HG02938 (cell line): ENCODE results near the gene SCGB1D1.

Experiments used
- ATAC-seq: cut with Tn5 transposase; IDR thresholded peaks from one replicate; pipeline ENCODE4 v1.9.1; 2021; ENCODE audit warnings: mild to moderate bottlenecking, moderate library complexity; ENCODE audit not compliant: unreplicated experiment

Gene SCGB1D1

DNA sequence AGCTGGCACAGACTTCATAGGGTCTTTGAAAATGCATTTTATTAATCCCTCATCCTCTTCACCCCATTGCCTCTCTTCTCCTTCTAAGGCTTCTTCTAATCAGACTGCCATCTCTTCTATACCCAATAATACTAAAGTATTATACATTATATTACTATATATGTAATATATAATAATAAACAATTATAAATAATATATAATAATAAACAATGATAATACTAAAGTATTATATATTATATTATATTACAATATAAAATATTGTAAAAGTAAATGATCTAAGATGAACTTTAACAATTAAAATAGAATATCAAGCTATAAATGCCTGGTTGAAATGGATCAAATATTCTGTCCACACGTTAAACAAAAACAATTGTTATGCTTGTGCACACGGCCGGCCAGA lies 31.5 kb downstream of the SCGB1D1 start:
- no peak for ATAC-seq

DNA sequence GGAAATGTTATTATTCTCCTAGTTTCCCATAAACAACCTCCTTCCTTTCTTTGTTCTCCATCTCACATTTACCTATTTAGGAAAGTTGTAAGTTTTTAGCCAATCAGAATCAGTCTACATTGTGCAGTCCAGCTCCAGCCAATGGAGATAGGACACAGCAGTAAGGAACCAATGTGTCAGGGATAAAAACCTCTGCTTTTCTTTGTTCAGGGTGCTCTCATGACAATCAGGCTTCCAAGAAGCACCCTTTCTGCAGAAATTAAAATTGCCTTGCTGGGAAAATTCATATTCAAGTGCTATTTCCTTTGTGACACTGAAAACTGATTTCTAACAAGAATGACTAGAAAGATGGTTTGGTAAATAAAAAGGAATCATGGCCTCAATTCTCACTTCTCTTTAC lies 33.1 kb downstream of the SCGB1D1 start:
- no peak for ATAC-seq

DNA sequence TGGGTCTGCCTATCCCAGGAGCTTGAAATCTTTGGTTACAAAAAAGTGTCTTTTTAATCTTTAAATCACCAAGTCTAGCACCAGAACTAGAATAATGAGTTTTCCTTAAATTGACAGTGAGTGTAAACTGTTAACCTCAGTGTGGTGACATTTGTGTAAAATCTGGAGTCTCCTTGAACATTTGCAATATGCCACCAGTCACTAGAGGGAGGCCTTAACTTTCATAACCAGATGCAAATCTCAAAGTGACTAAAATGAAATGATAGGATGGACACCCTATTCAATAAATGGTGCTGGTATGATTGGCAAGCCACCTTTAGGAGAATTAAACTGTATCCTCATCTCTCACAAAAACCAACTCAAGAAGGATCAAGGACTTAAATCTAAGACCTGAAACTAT lies 43.7 kb downstream of the SCGB1D1 start:
- ATAC-seq, result no peak

DNA sequence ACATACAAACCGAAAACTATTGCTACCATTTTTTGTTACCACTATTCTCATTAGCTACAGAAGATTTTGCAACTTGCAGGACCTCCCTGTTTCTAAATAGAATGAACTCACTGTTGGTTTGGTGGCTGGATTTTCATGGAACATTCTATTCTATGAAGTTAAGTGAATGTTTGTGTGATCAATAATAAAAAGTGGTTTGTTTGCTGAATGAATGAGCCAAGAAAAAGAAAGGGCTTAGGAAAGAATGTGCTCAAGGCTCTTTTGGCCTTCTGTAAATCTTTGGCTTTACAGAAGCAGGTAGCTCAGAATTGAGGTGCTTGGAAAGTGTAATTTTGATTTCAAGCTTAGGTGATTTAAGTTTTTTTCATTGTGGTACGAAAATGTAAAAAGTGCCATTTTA lies 46.2 kb downstream of the SCGB1D1 start:
- no peak for ATAC-seq

DNA sequence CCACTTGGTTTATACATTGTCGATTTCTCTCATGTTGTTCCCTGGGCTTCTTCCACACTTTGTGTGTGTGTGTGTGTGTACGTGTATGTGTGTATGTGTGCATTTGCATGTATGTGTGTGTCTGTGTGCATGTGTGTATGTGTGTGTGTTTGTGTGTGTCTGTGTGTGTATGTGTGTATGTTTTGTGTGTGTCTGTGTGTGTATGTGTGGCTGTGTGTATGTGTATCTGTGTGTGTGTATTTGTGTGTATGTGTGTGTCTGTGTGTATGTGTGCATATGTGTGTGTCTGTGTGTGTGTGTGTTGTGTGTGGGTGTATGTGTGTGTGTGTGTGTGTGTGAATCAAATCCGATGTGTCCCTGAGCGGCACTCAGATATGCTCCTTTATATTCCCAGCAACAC lies 47.5 kb downstream of the SCGB1D1 start:
- no peak for ATAC-seq

DNA sequence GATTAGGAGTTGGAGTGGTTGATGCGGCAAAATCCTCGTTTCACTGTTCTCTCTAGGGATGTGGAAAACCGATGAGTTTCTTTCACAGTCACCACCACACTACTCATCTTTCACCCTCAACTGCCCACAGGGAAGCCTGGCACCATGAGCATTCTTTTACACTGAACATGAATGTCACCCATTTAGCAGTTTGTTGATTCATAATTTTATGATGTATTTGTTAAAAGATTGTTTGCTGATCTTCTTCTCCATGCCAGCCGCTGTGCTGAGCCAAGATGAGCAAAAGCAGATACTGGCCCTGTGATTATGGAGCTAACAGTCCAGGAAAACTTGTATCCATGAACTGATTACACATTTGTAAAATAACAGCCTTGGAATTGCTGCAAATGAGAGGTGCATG lies 48.1 kb downstream of the SCGB1D1 start:
- ATAC-seq, result no peak

DNA sequence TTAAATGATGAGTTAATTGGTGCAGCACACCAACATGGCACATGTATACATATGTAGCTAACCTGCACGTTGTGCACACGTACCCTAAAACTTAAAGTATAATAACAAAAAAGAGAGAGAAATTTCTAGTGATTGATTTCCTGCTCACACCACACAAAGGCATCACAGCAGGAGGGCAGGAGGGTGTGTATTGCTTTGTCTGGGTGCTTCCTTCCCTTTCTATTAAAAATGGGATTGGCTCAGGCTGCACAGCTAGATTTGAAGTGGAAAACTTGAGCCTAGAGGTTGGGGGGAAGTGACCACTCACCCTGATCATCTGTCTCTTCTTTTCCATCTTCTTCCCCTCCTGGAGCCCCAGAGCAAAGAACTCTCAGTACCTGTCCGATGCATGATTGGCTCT lies 51.1 kb downstream of the SCGB1D1 start:
- no peak for ATAC-seq

DNA sequence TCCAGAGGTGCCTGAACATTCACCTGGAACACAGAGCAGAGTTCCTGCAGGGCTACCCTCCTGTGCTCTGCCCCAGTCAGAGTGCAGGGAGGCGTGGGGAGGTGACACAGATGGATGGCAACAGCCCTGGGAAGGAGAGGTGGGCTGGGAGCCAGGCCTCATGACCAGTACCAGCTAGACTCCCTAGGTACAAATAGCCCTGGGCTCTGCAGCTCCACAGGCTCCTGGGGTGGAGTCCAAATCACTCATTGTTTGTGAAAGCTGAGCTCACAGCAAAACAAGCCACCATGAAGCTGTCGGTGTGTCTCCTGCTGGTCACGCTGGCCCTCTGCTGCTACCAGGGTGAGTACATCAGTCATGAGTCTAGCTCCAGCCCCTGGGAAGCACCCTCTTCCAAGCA lies 52.0 kb downstream of the SCGB1D1 start, which contains the start of gene SCGB1D2:
Gene SCGB1D2, plus strand, starts transcription at position 219 of the 400 bp plus-strand sequence. Its CDS starts 69 bp downstream, at position 288.
- no peak for ATAC-seq
